Panc1 (cell line): ENCODE results near the gene TBX21.

ENCODE experiments used
- POLR2AphosphoS5 ChIP-seq: IDR thresholded peaks from 2 replicates; pipeline ENCODE4 v1.6.1; 2012; ENCODE audit warnings: mild to moderate bottlenecking, low read depth, low read length, moderate library complexity
- SIN3A ChIP-seq: IDR thresholded peaks from 2 replicates; pipeline ENCODE4 v1.6.1; 2012; ENCODE audit warnings: low read depth, mild to moderate bottlenecking, low read length, moderate library complexity, borderline replicate concordance; ENCODE audit not compliant: insufficient read depth
- TF ChIP-seq, protein P1 (sequence below): fragments of 450-650 bp; IDR thresholded peaks from 2 replicates; pipeline ENCODE4 v1.5.1; 2017; ENCODE audit warnings: mild to moderate bottlenecking

GRCh38 chr17:47741109-47741792 is 8.2 kb downstream of the TBX21 start:
- TF ChIP-seq, protein P1, sequence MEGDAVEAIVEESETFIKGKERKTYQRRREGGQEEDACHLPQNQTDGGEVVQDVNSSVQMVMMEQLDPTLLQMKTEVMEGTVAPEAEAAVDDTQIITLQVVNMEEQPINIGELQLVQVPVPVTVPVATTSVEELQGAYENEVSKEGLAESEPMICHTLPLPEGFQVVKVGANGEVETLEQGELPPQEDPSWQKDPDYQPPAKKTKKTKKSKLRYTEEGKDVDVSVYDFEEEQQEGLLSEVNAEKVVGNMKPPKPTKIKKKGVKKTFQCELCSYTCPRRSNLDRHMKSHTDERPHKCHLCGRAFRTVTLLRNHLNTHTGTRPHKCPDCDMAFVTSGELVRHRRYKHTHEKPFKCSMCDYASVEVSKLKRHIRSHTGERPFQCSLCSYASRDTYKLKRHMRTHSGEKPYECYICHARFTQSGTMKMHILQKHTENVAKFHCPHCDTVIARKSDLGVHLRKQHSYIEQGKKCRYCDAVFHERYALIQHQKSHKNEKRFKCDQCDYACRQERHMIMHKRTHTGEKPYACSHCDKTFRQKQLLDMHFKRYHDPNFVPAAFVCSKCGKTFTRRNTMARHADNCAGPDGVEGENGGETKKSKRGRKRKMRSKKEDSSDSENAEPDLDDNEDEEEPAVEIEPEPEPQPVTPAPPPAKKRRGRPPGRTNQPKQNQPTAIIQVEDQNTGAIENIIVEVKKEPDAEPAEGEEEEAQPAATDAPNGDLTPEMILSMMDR = no peak
- no peak for TF ChIP-seq POLR2AphosphoS5
- no peak for TF ChIP-seq SIN3A
